Gastrocnemius medialis (tissue), 4 donors: Measurements from ENCODE around the gene TMEM39A.

Experiments
- CTCF ChIP-seq, 5 experiments: fragments of 450-650 bp in 3 of 5; fragments of 200-600 bp in 2 of 5; sonication (generic) in 2 of 5; IDR thresholded peaks in 4 of 5; conservative IDR thresholded peaks in 1 of 5; 1 replicate in 4 of 5; 2 replicates in 1 of 5; pipeline ENCODE4 v1.5.1; 2016 to 2019; ENCODE audit warnings: antibody characterized with exemption in 5 of 5, mild to moderate bottlenecking in 3 of 5, moderate library complexity in 3 of 5
- POLR2A ChIP-seq, 2 donors: fragments of 450-650 bp; IDR thresholded peaks; one replicate each; pipeline ENCODE4 v1.6.1; 2017; ENCODE audit warnings: antibody characterized with exemption in 2 of 2, mild to moderate bottlenecking in 2 of 2, moderate library complexity in 2 of 2

DNA sequence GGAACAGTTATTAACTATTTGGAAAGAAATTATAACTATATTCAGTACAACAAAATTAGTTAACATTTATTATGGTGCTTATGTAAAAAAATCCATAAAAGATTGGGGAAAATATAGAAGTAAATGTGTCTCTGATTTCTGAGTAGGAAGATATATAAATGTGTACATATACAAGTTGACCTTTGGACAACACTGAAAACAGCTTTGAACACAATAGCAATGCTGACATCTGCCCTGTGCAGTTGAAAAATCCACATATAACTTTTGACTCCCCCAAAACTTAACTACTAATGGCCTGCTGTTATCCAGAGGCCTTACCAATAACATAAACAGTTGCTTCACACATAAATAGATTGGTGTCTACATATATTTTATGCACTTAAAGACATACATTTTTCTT lies 47.3 kb upstream of the TMEM39A start:
- TF ChIP-seq CTCF (IDR thresholded peaks at IDR 0.05 in 4 of 5, conservative IDR thresholded peaks at IDR 0.05 in 1 of 5) (no peak), POLR2A (IDR thresholded peaks at IDR 0.05) (no peak)
